H9 (cell line): Measurements from ENCODE around the gene CD52. TPM values are rescaled to one million over a fixed set of nuclear protein-coding genes. Genes with fewer than 3 reads are reported as not detected.

ENCODE experiments used
- DNase-seq: peaks from one replicate; pipeline ENCODE4 v3.0.0-alpha.2; 2017
- H2AFZ ChIP-seq: one replicate; pipeline ENCODE4 v1.6.1; 2013; ENCODE audit warnings: mild to moderate bottlenecking, low read length, control low read depth, moderate library complexity
- H2AK5ac ChIP-seq: 2 replicates; pipeline ENCODE4 v1.6.1; 2013; ENCODE audit warnings: low read length, control low read depth, mixed read lengths; ENCODE audit not compliant: insufficient read length
- H2BK120ac ChIP-seq: one replicate; pipeline ENCODE4 v1.6.1; 2013; ENCODE audit warnings: low read depth, mild to moderate bottlenecking, low read length, control low read depth, inconsistent platforms; ENCODE audit not compliant: poor library complexity, severe bottlenecking
- H2BK12ac ChIP-seq: 2 replicates; pipeline ENCODE4 v1.6.1; 2013; ENCODE audit warnings: low read length, control low read depth, mixed read lengths, low read depth; ENCODE audit not compliant: insufficient read length
- H2BK15ac ChIP-seq: 2 replicates; pipeline ENCODE4 v1.6.1; 2013; ENCODE audit warnings: low read depth, low read length, control low read depth
- H2BK20ac ChIP-seq: one replicate; pipeline ENCODE4 v1.6.1; 2013; ENCODE audit warnings: low read depth, mild to moderate bottlenecking, low read length, control low read depth, inconsistent platforms; ENCODE audit not compliant: poor library complexity, severe bottlenecking
- H2BK5ac ChIP-seq: 2 replicates; pipeline ENCODE4 v1.6.1; 2013; ENCODE audit warnings: low read length, control low read depth, mixed read lengths; ENCODE audit not compliant: insufficient read length
- H3K14ac ChIP-seq: 2 replicates; pipeline ENCODE4 v1.6.1; 2013; ENCODE audit warnings: low read length, control low read depth; ENCODE audit not compliant: insufficient read depth
- H3K18ac ChIP-seq: 2 replicates; pipeline ENCODE4 v1.6.1; 2013; ENCODE audit warnings: low read depth, mild to moderate bottlenecking, mixed read lengths, low read length, control low read depth; ENCODE audit not compliant: insufficient read length
- H3K23ac ChIP-seq: 2 replicates; pipeline ENCODE4 v1.6.1; 2013; ENCODE audit warnings: low read length, control low read depth, mixed read lengths, low read depth; ENCODE audit not compliant: insufficient read length
- H3K23me2 ChIP-seq: 2 replicates; pipeline ENCODE4 v1.6.1; 2013; ENCODE audit warnings: low read depth, mild to moderate bottlenecking, mixed read lengths, low read length, control low read depth; ENCODE audit not compliant: insufficient read length, poor library complexity, severe bottlenecking
- H3K27ac ChIP-seq: 2 replicates; pipeline ENCODE4 v1.5.1; 2013; ENCODE audit warnings: low read length, control low read depth, mixed read lengths, low read depth; ENCODE audit not compliant: insufficient read length
- H3K27me3 ChIP-seq: 2 replicates; pipeline ENCODE4 v1.6.1; 2013; ENCODE audit warnings: low read length, control low read depth, inconsistent platforms; ENCODE audit not compliant: insufficient read depth
- H3K4ac ChIP-seq: 2 replicates; pipeline ENCODE4 v1.6.1; 2013; ENCODE audit warnings: low read depth, mild to moderate bottlenecking, control low read depth, inconsistent platforms, low read length, moderate library complexity
- H3K4me1 ChIP-seq: 2 replicates; pipeline ENCODE4 v1.6.1; 2013; ENCODE audit warnings: low read length, control low read depth, inconsistent platforms; ENCODE audit not compliant: insufficient read depth
- H3K4me2 ChIP-seq: 2 replicates; pipeline ENCODE4 v1.6.1; 2013; ENCODE audit warnings: low read length, control low read depth, mixed read lengths; ENCODE audit not compliant: insufficient read length, insufficient read depth
- H3K56ac ChIP-seq: 2 replicates; pipeline ENCODE4 v1.6.1; 2013; ENCODE audit warnings: low read depth, mild to moderate bottlenecking, mixed read lengths, low read length, control low read depth; ENCODE audit not compliant: insufficient read length
- H3K79me1 ChIP-seq: 2 replicates; pipeline ENCODE4 v1.6.1; 2013; ENCODE audit warnings: low read depth, mild to moderate bottlenecking, moderate library complexity, low read length, control low read depth, inconsistent platforms; ENCODE audit not compliant: insufficient read depth, poor library complexity, severe bottlenecking
- H3K79me2 ChIP-seq: 2 replicates; pipeline ENCODE4 v1.6.1; 2013; ENCODE audit warnings: low read length, control low read depth, inconsistent platforms; ENCODE audit not compliant: insufficient read depth
- H3K9ac ChIP-seq: 2 replicates; pipeline ENCODE4 v1.6.1; 2013; ENCODE audit warnings: low read length, control low read depth, mixed read lengths; ENCODE audit not compliant: insufficient read length; ENCODE audit errors: extremely low read depth
- H3K9me3 ChIP-seq: one replicate; pipeline ENCODE4 v1.6.1; 2013; ENCODE audit warnings: low read depth, low read length, inconsistent platforms; ENCODE audit not compliant: control insufficient read depth
- H3T11ph ChIP-seq: one replicate; pipeline ENCODE4 v1.6.1; 2013; ENCODE audit warnings: mild to moderate bottlenecking, low read length, control low read depth, inconsistent platforms
- H4K20me1 ChIP-seq: one replicate; pipeline ENCODE4 v1.6.1; 2013; ENCODE audit not compliant: control insufficient read depth, insufficient read length, insufficient read depth
- H4K5ac ChIP-seq: 2 replicates; pipeline ENCODE4 v1.6.1; 2013; ENCODE audit warnings: low read depth, mild to moderate bottlenecking, mixed read lengths, low read length, control low read depth; ENCODE audit not compliant: insufficient read length
- H4K8ac ChIP-seq: replicated peaks from 2 replicates; pipeline ENCODE4 v1.6.1; 2013; ENCODE audit warnings: low read length, control low read depth, mixed read lengths, low read depth; ENCODE audit not compliant: insufficient read length
- H4K91ac ChIP-seq: 2 replicates; pipeline ENCODE4 v1.6.1; 2013; ENCODE audit warnings: low read depth, mild to moderate bottlenecking, moderate library complexity, mixed read lengths, low read length, control low read depth; ENCODE audit not compliant: insufficient read length
- H3K27ac Mint-ChIP-seq, 3 experiments: 2 replicates in 2 of 3; 3 replicates in 1 of 3; pipeline ENCODE4 v1.8.0; 2020 to 2021; ENCODE audit warnings: mixed read lengths in 3 of 3, mild to moderate bottlenecking in 1 of 3, moderate library complexity in 1 of 3
- H3K27me3 Mint-ChIP-seq: 2 replicates; pipeline ENCODE4 v1.8.0; 2021; ENCODE audit warnings: low read depth, mild to moderate bottlenecking, moderate library complexity, mixed read lengths
- H3K36me3 Mint-ChIP-seq, 3 experiments: 2 replicates in 2 of 3; 3 replicates in 1 of 3; pipeline ENCODE4 v1.8.0; 2020 to 2021; ENCODE audit warnings: low read depth in 3 of 3, mixed read lengths in 3 of 3; ENCODE audit not compliant: insufficient read depth in 1 of 3
- H3K4me1 Mint-ChIP-seq, 2 experiments: 2 replicates each; pipeline ENCODE4 v1.8.0; 2020; ENCODE audit warnings: mixed read lengths in 2 of 2
- H3K4me3 Mint-ChIP-seq, 2 experiments: 2 replicates in 1 of 2; 3 replicates in 1 of 2; pipeline ENCODE4 v1.8.0; 2020 to 2021; ENCODE audit warnings: mild to moderate bottlenecking in 2 of 2, mixed read lengths in 2 of 2, moderate library complexity in 1 of 2
- H3K9me3 Mint-ChIP-seq, 2 experiments: 2 replicates in 1 of 2; 3 replicates in 1 of 2; pipeline ENCODE4 v1.8.0; 2020; ENCODE audit warnings: mild to moderate bottlenecking in 2 of 2, mixed read lengths in 2 of 2, moderate library complexity in 1 of 2
- CTCF ChIP-seq: fragments of 200-600 bp; sonication (generic); conservative IDR thresholded peaks from 3 replicates; pipeline ENCODE4 v1.8.0; 2021; ENCODE audit warnings: antibody characterized with exemption, mild to moderate bottlenecking
- WGBS: extraction: QIAGEN DNeasy Blood & Tissue Kit; methylation state at CpG from one replicate; pipeline ENCODE4 v1.1.7; 2013; ENCODE audit warnings: missing lambda C conversion rate, low lambda C conversion rate, mixed read lengths; ENCODE audit not compliant: insufficient read length; ENCODE audit errors: extremely low coverage; 5-methylcytosine and 5-hydroxymethylcytosine counted together
- total RNA-seq: library from RNA; stranded (reverse); gene quantifications from 2 replicates; pipeline ENCODE4 v1.2.1, GENCODE V29; 2021

The CD52 gene
- total RNA-seq, 1 experiment from 2014 or later = 4.1 TPM

- no peak overlapping the region for H3K9ac ChIP-seq
- no peak for DNase-seq
- H2BK5ac ChIP-seq = no peak overlapping the region
- no peak overlapping the region for H4K5ac ChIP-seq
- no peaks in the 10 kb centered on the region for H3K79me2 ChIP-seq
- Mint-ChIP-seq H3K9me3 (no peaks in the 10 kb centered on the region), H3K36me3 (no peaks in the 10 kb centered on the region), H3K4me3 (no peak overlapping the region), H3K4me1 (peaks cover 19 to 21% of the 10 kb centered on the region in 2 experiments), H3K27me3 (0 out of 2 replicates have a peak, but pooled peaks cover 2% of the 10 kb centered on the region), H3K27ac (peak overlapping the region in 2 of 3 experiments; percentile 34 to 53; a peak in 2 of 7 replicates)
- H3K4me2 ChIP-seq = no peak overlapping the region
- WGBS = no CpG with 5 or more reads among the region's 8 CpGs
- H3K18ac ChIP-seq = no peak overlapping the region
- TF ChIP-seq CTCF = no peak
- H3K27ac ChIP-seq = no peak overlapping the region
- H2BK12ac ChIP-seq = no peak overlapping the region
- no peaks in the 10 kb centered on the region for H3K9me3 ChIP-seq
- H3K23me2 ChIP-seq = peaks cover 3% of the 10 kb centered on the region
- H4K91ac ChIP-seq = no peak overlapping the region
- no peak overlapping the region for H2AK5ac ChIP-seq
- no peaks in the 10 kb centered on the region for H3K79me1 ChIP-seq
- H2BK15ac ChIP-seq = no peak overlapping the region
- H4K20me1 ChIP-seq = no peaks in the 10 kb centered on the region
- H3K4me1 ChIP-seq = 0 out of 2 replicates have a peak, but pooled peaks cover 3% of the 10 kb centered on the region
- H3K4ac ChIP-seq = no peak overlapping the region
- no peak overlapping the region for H2BK120ac ChIP-seq
- no peak overlapping the region for H2AFZ ChIP-seq
- no peaks in the 10 kb centered on the region for H3K27me3 ChIP-seq
- no peak overlapping the region for H3K14ac ChIP-seq
- no peak overlapping the region for H3T11ph ChIP-seq
- no peak overlapping the region for H2BK20ac ChIP-seq
- H3K56ac ChIP-seq = no peak overlapping the region
- no peak overlapping the region for H4K8ac ChIP-seq
- no peak overlapping the region for H3K23ac ChIP-seq
Measured at GRCh38 chr1:26302733-26303405, 14.9 kb upstream of the CD52 start.
